Activated CD4-positive, alpha-beta T cell treated with anti-CD3 and anti-CD28 coated beads, Interleukin-2, Interleukin-6, amounts not matched to agents 100 ng/mL and 50 ng/mL, durations not matched to agents 16 hours and 8 hours (primary cell): ENCODE results near the gene VAX1.
"Not testable (repeated sequence)": the region's sequence is repeated elsewhere in the genome, so short reads cannot be mapped to it uniquely, and the experiment has no call there.

ENCODE experiments used
- DNase-seq: peaks from one replicate; pipeline ENCODE4 v3.0.0-alpha.2; 2020

VAX1 gene, protein sequence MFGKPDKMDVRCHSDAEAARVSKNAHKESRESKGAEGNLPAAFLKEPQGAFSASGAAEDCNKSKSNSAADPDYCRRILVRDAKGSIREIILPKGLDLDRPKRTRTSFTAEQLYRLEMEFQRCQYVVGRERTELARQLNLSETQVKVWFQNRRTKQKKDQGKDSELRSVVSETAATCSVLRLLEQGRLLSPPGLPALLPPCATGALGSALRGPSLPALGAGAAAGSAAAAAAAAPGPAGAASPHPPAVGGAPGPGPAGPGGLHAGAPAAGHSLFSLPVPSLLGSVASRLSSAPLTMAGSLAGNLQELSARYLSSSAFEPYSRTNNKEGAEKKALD

GRCh38 chr10:117137911-117138642 lies at the start of gene VAX1:
TSS of gene VAX1 (minus strand) at chr10:117138270. CDS start at chr10:117138056, 214 bp downstream.
- no peak for DNase-seq

DNA sequence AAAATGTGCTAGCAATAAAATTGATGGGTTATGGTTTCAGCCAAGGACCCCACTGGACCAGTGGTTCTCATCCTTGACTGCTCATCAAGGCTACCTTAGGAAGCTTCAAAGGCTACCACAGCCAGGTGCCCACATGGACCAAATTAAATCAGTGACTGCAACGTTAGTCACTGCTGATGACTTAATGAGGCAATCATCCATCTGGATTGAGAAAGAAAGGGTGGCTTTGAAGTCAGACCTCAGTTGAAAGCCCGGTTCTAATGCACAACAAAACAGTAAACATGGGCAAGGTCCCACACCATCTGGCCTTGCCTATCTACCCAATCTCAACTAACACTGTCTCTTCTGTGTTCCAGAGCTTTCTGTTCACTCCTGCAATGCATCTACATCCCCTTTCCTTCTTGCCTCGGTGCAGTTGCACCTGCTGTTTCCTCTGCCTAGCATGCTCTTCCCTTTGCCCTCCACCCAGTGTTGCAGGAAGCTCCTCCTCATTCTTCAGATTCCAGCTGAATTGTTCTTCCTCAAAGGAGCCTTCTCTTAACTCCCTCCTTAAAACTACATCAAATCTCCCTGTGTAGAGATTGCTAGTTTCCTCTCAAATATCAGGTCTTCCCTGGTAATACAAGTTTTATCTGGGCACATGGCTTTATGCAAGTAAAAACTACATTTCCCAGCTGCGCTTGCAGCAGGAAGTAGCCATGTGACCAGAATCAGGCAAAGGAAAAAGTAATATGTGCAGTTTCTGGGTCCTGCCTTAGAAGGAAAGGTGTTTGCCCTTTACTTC lies 49.0 kb upstream of the VAX1 start:
- no peak for DNase-seq

DNA sequence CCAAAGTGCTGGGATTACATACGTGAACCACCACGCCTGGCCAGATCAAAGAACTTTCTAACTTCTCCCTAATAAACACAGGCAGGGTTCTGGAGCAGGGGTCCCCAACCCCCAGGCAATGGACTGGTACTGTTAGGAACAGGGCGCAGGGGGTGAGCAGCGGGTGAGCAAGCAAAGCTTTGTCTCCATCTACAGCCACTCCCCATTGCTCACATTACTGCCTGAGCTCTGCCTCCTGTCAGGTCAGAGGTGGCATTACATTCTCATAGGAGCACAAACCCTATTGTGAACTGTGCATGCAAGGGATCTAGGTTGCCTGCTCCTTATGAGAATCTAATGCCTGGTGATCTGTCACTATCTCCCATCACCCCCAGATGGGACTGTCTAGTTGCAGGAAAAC lies 47.7 kb upstream of the VAX1 start:
- DNase-seq, result not testable (repeated sequence)

DNA sequence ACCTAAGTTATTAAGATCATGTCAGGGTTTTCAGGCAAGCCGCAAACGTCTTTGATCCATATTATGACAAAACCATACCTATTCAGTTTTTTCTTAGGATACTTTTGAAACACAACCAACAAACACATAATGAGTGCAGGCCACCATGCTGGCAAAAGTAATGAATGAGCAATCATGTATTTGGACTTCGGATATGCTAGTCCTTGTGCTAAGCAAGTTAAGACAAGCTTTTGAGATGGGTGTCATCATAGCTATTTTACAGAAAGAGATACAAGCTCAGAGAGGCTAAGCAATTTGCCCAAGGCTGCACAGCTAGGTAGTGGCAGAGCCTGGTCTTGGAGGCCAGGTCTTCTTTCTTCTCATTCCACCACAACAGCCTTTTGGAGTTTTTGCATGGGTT lies 46.8 kb upstream of the VAX1 start:
- no peak for DNase-seq

- DNase-seq, result no peak
Measured at GRCh38 chr10:117184296-117184695, 46.2 kb upstream of the VAX1 start.

GRCh38 chr10:117178190-117178589 lies 40.1 kb upstream of the VAX1 start:
- no peak for DNase-seq

DNA sequence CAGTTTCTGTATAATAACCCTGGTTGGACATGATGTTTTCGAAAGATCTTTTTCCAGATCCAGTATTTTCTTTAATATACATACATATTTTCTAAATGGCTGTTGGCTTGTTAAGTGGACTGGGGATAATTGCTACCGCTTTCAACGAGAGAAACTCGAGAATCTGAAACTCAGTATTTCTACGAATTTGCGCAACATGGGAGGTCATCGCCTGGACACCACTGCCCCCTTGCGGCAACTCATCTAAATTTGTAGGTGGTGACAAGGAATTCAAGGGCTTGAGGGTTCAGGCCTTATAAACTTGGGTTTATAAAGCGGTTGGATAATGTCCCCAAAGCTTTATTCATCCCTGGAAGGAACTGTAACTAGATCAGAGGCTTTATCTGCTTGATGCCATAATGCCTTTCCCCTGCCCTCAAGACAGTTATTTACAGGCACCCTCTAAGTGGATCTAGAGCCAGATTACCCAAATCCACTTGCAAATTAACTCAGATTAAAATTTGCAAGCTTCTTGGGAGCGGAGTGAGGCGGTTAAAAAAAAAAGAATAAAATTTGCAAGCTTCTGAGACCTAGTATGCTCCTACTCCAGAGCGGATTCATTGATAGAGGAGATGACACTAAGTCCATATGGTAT lies 37.9 kb upstream of the VAX1 start:
- peak; percentile 81 for DNase-seq

- DNase-seq, result peak; percentile 8
Measured at GRCh38 chr10:117175215-117175900, 37.3 kb upstream of the VAX1 start.

DNA sequence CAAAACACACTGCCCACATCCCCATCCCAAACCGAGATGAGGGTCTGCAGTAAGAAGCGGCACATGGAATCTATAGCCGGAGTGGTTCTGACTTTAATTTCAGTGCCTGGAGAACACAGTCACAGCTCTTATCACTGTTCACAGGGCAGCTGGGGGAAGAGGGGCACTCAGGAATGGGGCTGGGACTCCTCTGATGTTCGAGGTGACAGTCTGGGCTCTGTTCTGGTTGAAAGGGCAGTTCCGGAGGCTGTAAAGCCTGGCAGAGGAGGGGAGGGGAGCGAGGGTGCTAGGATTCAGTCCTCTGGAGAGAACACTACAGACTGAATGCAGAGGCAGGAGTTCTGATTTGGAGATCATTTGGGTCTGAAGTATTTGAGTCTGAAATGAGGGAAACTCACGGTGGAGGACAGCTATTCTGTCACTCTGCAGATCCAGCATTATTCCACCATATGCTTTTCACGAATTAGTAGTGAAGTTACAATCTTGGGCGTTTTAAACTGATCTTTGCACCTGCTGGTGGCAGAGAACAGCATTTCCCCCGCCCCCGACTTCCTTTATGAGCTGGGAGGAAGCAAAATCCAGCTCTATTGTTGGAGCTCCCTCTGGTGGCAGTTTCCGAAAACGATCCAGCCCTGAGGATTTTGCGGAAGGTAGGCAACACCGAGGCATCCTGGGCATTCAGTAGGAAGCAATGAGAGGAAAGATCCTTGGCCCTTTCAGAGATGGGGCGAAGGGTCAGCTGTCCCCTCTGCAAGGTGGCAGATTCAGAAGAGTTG lies 36.6 kb upstream of the VAX1 start:
- DNase-seq, result peak; percentile 87

DNA sequence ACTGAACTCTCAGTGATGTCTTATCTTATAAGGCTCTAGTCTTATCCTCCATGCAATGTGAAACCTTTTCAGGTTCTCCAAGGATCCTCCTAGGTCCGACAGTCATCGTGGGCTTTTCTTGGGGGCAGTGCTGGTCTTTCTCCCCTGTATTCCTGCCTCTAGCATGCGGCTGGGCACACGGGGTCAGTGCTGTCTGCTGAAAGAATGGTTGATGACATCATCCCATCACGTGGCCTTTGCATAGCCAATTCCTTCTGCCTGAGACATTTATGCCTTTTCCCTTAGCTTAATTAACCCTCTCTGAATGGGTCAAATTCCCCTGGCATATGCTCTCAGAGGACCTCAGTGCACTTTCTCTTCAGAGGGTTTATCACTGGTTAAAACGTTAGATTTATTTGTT lies 32.2 kb upstream of the VAX1 start:
- no peak for DNase-seq

DNA sequence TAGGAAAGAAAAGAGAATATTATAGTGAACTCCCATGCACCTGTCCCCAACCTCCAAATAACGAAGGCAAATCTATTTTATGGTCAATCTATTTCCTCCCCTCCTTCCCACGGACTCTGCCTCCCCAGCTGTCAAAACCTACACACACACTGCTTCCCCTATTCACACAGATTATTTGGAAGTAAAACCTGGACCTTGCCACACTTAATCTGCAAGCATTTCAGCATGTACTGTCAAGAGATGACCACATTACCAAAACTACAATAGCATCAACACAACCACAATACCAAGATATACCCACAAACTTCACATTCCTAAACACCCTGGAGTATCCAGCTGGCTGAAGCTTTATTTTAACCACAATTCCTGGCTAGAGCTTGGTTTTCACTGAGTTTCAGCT lies 31.4 kb upstream of the VAX1 start:
- DNase-seq, result no peak

DNA sequence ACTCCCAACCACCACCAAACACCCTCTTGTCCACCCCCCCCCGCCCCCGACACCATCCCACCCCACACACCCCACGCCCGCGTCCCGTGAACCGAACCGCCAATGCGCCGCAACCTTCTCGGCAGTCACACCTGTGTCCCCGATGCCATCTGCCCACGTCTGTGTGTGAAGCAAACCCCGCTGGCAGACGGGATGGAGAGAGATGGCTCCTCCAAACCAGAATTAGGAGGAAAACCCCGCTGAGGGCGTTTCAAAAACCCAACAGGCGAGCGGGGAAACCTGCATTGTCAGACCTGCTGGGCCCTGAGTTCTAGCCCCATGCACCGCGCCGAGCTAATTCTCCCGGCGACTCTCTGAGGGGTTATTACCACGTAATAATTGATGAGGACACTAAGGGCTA lies 30.7 kb upstream of the VAX1 start:
- no peak for DNase-seq

GRCh38 chr10:117167789-117168674 lies 30.0 kb upstream of the VAX1 start:
- peak; percentile 79 for DNase-seq

DNA sequence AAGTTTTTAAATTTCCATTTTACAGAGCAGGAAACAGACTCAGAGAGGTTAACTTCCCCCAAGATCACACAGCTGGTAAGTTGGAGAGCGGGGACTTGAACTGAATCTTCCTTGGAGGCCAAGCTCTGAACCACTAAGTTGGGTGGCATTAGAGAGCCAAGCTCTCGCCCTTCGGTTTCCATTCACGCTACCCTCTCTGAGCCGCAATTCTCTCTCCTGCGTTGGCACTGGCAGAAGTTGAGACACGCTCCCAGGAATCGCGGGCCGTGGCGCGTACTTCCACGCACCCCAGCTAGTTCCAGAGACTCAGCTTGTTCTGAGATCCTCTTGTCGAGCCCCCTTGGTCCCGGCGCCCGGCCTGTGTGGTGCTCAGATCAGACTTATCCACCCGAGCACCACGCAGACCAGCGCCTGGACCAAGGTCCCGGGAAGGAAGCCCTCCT lies 29.3 kb upstream of the VAX1 start:
- DNase-seq, result no peak

- peak; percentile 19 for DNase-seq
Measured at GRCh38 chr10:117166418-117167345, 28.6 kb upstream of the VAX1 start.

DNA sequence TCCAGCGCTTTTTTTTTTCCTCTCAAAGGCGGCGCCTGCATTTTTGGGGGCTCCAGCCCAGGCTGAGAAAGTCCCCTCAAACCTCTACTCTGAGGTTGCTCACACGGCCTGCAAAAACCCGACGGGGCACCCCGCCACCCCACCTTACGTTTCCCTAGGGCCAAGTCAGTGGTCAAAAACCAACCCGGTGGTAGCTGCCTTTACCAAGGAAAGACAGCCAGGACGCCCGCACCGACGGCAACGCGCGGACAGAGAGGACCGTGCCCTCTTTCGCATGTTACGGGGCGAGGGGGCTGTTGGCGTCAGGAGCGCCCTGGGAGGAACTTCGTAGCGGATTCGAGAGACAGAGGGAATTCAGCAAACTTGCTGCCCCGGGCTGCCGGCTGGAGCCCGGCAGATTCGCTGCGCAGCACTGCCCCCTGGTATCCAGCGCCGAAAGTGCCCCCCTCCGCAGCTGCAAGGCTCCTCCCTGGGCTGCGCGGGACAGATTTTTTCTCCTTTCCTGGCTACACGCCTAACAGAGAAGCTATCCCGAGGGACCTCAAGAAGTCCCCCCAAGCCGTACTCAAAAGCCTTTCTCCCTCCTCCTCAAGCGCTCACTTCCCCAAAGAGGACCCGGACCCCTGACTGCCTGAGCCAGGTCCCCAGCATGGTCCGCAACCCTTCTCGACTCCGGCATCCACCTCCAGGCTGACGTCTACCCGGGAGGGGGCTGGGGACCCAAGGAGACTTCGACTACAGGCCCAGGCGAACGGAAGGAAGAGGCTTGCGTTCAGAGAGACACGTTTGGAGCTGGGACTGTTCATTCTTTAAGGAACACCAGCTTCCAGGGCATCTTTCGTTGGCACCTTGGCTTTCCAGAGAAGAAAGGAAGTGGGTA lies 27.7 kb upstream of the VAX1 start:
- peak; percentile 30 for DNase-seq

GRCh38 chr10:117164592-117165537 lies 26.8 kb upstream of the VAX1 start:
- no peak for DNase-seq
